Upper lobe of left lung (tissue), 6 donors: ENCODE measurements around the gene FER. TPM values are rescaled to one million over a fixed set of nuclear protein-coding genes. Genes with fewer than 3 reads are reported as not detected.
"Not testable (repeated sequence)": the region's sequence is repeated elsewhere in the genome, so short reads cannot be mapped to it uniquely, and the experiment has no call there.

Source experiments
- ATAC-seq, 2 donors: fragments of 200-7000 bp; cut with Tn5 transposase; one replicate each; pipeline ENCODE4 v1.9.1; 2022; ENCODE audit warnings: mild to moderate bottlenecking in 2 of 2, moderate library complexity in 2 of 2; ENCODE audit not compliant: low FRiP score in 2 of 2
- DNase-seq, 2 donors: peaks; one replicate each; pipeline ENCODE4 v3.0.0-alpha.2; 2019 to 2020
- H3K27ac ChIP-seq, 4 donors: fragments of 200-600 bp; sonication (generic); one replicate each; pipeline ENCODE4 v1.5.1; 2016 to 2019
- H3K27me3 ChIP-seq, 4 donors: fragments of 200-600 bp; sonication (generic); one replicate each; pipeline ENCODE4 v1.5.1; 2017 to 2019
- H3K36me3 ChIP-seq, 4 donors: fragments of 200-600 bp; sonication (generic); one replicate each; pipeline ENCODE4 v1.5.1; 2016 to 2019
- H3K4me1 ChIP-seq, 4 donors: fragments of 200-600 bp; sonication (generic); one replicate each; pipeline ENCODE4 v1.5.1; 2018 to 2019
- H3K4me3 ChIP-seq, 4 donors: fragments of 200-600 bp; sonication (generic); one replicate each; pipeline ENCODE4 v1.5.1; 2017 to 2019; ENCODE audit warnings: mild to moderate bottlenecking in 2 of 4, moderate library complexity in 1 of 4
- H3K9me3 ChIP-seq, 4 donors: fragments of 200-600 bp; sonication (generic); one replicate each; pipeline ENCODE4 v1.5.1; 2018 to 2019
- CTCF ChIP-seq, 6 experiments: fragments of 450-650 bp in 4 of 6; fragments of 200-600 bp in 2 of 6; sonication (generic) in 2 of 6; IDR thresholded peaks; one replicate each; pipeline ENCODE4 v1.5.1; 2016 to 2019; ENCODE audit warnings: antibody characterized with exemption in 6 of 6
- EP300 ChIP-seq, 4 donors: sonication (generic); formaldehyde crosslinking; IDR thresholded peaks; one replicate each; pipeline ENCODE4 v1.5.1; 2017; ENCODE audit warnings: antibody characterized with exemption in 4 of 4, control low read depth in 2 of 4
- POLR2A ChIP-seq, 4 donors: fragments of 450-650 bp; IDR thresholded peaks; one replicate each; pipeline ENCODE4 v1.5.1; 2016 to 2017; ENCODE audit warnings: antibody characterized with exemption in 4 of 4, mild to moderate bottlenecking in 2 of 4
- POLR2AphosphoS5 ChIP-seq, 2 donors: sonication (generic); formaldehyde crosslinking; IDR thresholded peaks; one replicate each; pipeline ENCODE4 v1.5.1; 2017; ENCODE audit warnings: antibody characterized with exemption in 2 of 2
- WGBS, 2 donors: methylation state at CpG; one replicate each; pipeline ENCODE4 v1.1.5; 2017 to 2018; 5-methylcytosine and 5-hydroxymethylcytosine counted together
- total RNA-seq, 6 donors: library from RNA; depleted of rRNA in 4 of 6; stranded (reverse); fragments of >200 nt in 4 of 6; gene quantifications; one replicate each; pipeline versions ENCODE4 v1.1.0 to v1.2.1, GENCODE V29; 2016 to 2021
- donor health status: DM: no; HTN: no; CAD: no; lungs with moderate emphysema.
- donor health status: DM: no; HTN: yes; CAD: no; lungs with severe emphysema.

The FER gene
- total RNA-seq: 10 to 100 TPM; 17.6 to 55.5 (median 27.9) TPM

- Histone ChIP-seq H3K4me1 (peaks cover 6 to 20% (median 8%) of the 10 kb centered on the region in 4 donors), H3K36me3 (no peaks in the 10 kb centered on the region), H3K27ac (peak within 1 kb of the TSS; percentile 95 to 98 (median 96)), H3K4me3 (peak within 1 kb of the TSS; percentile 36 to 99 (median 97)), H3K27me3 (no peaks in the 10 kb centered on the region), H3K9me3 (no peaks in the 10 kb centered on the region)
- TF ChIP-seq POLR2A (IDR thresholded peaks at IDR 0.05) (peak in 1 of 4 donors; percentile 42), EP300 (IDR thresholded peaks at IDR 0.05) (peak in 2 of 4 donors; percentile 3 to 14), POLR2AphosphoS5 (IDR thresholded peaks at IDR 0.05) (no peak), CTCF (IDR thresholded peaks at IDR 0.05) (no peak)
- 1% methylated on average over 21 of the region's 21 CpGs for WGBS, 2 donors
- DNase-seq: peak in 1 of 2 donors; percentile 61
- ATAC-seq: peak; percentile 61 to 76
Measured at GRCh38 chr5:108747774-108748400, at the start of gene FER. TSS of gene FER (plus strand) at chr5:108747897. CDS start at chr5:108798183, 50,286 bp downstream.

GRCh38 chr5:108700388-108700787 is 47.3 kb upstream of the FER start:
- H3K9me3 ChIP-seq, H3K27ac ChIP-seq, DNase-seq, H3K27me3 ChIP-seq, H3K4me3 ChIP-seq, H3K4me1 ChIP-seq, H3K36me3 ChIP-seq, ATAC-seq: not testable (repeated sequence)
- 96% methylated on average over 5 of the region's 5 CpGs for WGBS, 2 donors

GRCh38 chr5:108700930-108701329 is 46.8 kb upstream of the FER start:
- no peak for ATAC-seq
- Histone ChIP-seq H3K27me3 (no peaks in the 10 kb centered on the region), H3K9me3 (no peaks in the 10 kb centered on the region), H3K4me3 (no peak overlapping the region), H3K36me3 (no peaks in the 10 kb centered on the region), H3K27ac (no peak overlapping the region), H3K4me1 (no peaks in the 10 kb centered on the region)
- no peak for TF ChIP-seq EP300 (IDR thresholded peaks at IDR 0.05)
- no peak for TF ChIP-seq POLR2A (IDR thresholded peaks at IDR 0.05)
- no peak for TF ChIP-seq POLR2AphosphoS5 (IDR thresholded peaks at IDR 0.05)
- TF ChIP-seq CTCF (IDR thresholded peaks at IDR 0.05): no peak
- WGBS, 2 donors: 28 to 34% methylated on average over 3 of the region's 3 CpGs
- no peak for DNase-seq

- no peak for TF ChIP-seq CTCF (IDR thresholded peaks at IDR 0.05)
- TF ChIP-seq POLR2AphosphoS5 (IDR thresholded peaks at IDR 0.05): no peak
- TF ChIP-seq EP300 (IDR thresholded peaks at IDR 0.05): no peak
- no peak for TF ChIP-seq POLR2A (IDR thresholded peaks at IDR 0.05)
- H3K9me3 ChIP-seq: no peaks in the 10 kb centered on the region
- WGBS, 2 donors: 68 to 83% methylated on average over 5 of the region's 5 CpGs
- DNase-seq: no peak
- H3K27me3 ChIP-seq: no peaks in the 10 kb centered on the region
- H3K36me3 ChIP-seq: no peaks in the 10 kb centered on the region
- no peak for ATAC-seq
- H3K4me3 ChIP-seq: no peak overlapping the region
- H3K4me1 ChIP-seq: no peaks in the 10 kb centered on the region
- no peak overlapping the region for H3K27ac ChIP-seq
Measured at GRCh38 chr5:108702546-108702945, 45.2 kb upstream of the FER start.

GRCh38 chr5:108703313-108703712 is 44.4 kb upstream of the FER start:
- H3K27ac ChIP-seq: no peak overlapping the region
- no peaks in the 10 kb centered on the region for H3K27me3 ChIP-seq
- no peaks in the 10 kb centered on the region for H3K9me3 ChIP-seq
- ATAC-seq (no peak), DNase-seq (no peak)
- H3K4me1 ChIP-seq: no peaks in the 10 kb centered on the region
- no peaks in the 10 kb centered on the region for H3K36me3 ChIP-seq
- 70 to 72% methylated on average over 5 of the region's 5 CpGs for WGBS, 2 donors
- H3K4me3 ChIP-seq: no peak overlapping the region
- no peak for TF ChIP-seq CTCF (IDR thresholded peaks at IDR 0.05)
- TF ChIP-seq EP300 (IDR thresholded peaks at IDR 0.05): no peak
- no peak for TF ChIP-seq POLR2AphosphoS5 (IDR thresholded peaks at IDR 0.05)
- TF ChIP-seq POLR2A (IDR thresholded peaks at IDR 0.05): no peak
